HuH-7 (cell line): ENCODE measurements around the gene IKZF2.

ENCODE experiments used
- DNase-seq: peaks from one replicate; pipeline ENCODE4 v3.0.0; 2011; ENCODE audit warnings: low spot score

IKZF2 gene

DNA sequence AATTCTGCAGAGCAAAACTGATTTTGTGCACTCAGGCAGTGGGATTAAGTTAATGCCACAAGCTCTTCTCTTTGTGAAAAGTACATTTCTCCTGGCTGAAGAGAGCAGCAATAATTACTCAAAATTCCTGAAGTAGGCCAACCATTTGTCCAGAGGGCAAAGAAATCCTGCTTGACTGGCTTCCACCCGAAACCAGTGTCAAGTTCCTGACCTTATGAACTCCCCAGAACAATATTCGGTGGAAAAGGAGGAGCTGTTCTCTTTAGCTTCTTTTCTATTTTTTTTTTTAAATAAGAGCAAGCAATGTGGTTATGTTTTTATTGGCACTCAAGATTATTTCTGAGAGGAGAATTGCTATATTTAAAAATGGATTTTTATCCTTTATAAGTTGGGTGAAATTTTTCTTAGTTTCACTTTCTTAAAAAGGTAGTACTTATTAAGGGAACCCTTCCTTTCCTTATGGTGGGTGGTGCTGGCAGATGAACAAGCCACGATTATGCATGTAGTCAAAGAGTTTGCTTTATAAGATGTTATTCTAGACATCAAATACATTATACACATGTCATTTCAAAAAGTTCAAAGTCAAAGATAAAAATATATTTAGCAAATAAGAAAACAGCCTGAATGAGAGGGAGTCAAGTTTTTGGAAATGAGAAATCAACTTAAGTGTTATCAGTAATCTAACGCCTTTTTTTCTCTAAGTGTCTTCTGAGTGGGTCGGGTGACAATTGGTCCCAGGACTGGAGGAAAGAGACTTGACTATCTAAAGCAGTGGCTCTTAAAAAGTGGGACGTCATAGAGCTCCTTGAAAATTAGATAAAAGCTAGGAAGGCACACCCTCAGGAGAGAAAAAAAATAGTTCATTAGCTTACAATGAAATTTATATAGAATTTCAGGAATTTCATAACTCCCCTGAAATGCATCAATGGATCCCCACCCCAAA lies 194.5 kb downstream of the IKZF2 start:
- no peak for DNase-seq

DNA sequence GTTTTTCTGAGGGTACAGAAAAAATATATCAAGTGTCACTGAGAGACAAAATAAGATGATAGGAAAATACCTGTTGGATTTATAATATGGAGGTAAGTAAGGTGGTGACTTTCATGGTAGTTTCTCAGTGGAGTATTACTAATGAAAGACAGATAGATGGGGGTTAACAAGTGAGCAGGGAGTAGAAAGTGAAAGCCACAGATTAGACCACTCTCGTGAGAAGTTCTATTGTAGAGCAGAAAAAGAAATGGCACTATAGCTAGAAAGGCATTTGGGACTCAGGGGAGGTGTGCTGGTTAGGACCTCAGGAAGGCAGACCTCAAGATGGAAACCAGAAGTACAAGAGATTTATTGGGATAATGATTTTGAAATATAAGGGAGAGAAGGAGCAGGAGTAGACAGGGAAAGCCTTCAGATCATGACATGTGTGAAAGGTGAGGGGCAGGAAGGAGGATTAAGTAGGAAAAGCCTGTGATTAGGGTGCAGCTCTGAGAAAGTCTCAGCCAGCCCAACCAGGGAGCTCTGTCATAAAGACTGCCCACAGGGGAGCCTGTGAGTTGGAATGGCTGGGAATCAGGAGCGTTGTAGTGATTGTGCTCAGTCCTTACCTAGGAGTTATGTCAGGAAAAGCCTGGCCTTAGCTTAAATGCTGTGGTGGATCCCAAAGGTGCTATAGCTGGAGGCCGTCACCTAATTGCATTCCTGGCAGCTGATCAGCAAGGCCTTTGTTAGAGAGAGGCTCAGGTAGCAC lies 198.1 kb downstream of the IKZF2 start:
- no peak for DNase-seq

GRCh38 chr2:212949786-212950185 lies 201.6 kb downstream of the IKZF2 start:
- no peak for DNase-seq
